OCI-LY1 (cell line): Measurements from ENCODE around the gene FNDC7.

Experiments used
- CTCF ChIP-seq: fragments of 200-600 bp; sonication (generic), shearing (Covaris generic); IDR thresholded peaks from 2 replicates; pipeline ENCODE4 v1.5.1; 2017; ENCODE audit warnings: mild to moderate bottlenecking, antibody characterized with exemption, low read length, moderate library complexity, mixed read lengths
- EZH2 ChIP-seq: fragments of 200-600 bp; sonication (generic), shearing (Covaris generic); IDR thresholded peaks from 2 replicates; pipeline ENCODE4 v1.8.0; 2017; ENCODE audit warnings: borderline replicate concordance, mixed run types, mild to moderate bottlenecking, antibody characterized with exemption, low read length, moderate library complexity, mixed read lengths

- TF ChIP-seq CTCF (no peak), EZH2 (no peak)
Observed at GRCh38 chr1:108691942-108692723, 20.6 kb upstream of the FNDC7 start, which contains the start of gene PRPF38B.
